Ureter (tissue), 1 donor: ENCODE measurements around the gene PLEKHG4B. TPM values are rescaled to one million over a fixed set of nuclear protein-coding genes. Genes with fewer than 3 reads are reported as not detected.
"Not testable (repeated sequence)": the region's sequence is repeated elsewhere in the genome, so short reads cannot be mapped to it uniquely, and the experiment has no call there.

ENCODE experiments used
- DNase-seq: peaks from one replicate; pipeline ENCODE4 v3.0.0-alpha.2; 2020; ENCODE audit warnings: low spot score
- total RNA-seq: library from RNA; stranded (reverse); gene quantifications from one replicate; pipeline ENCODE4 v1.2.4, GENCODE V29; 2023
- donor health status: DM: yes; HTN: yes; CAD: no.

PLEKHG4B gene
- 9.5 TPM for total RNA-seq

- DNase-seq, result peak; percentile 41
These were observed at the start of gene PLEKHG4B for GRCh38 chr5:91556-92263. Gene PLEKHG4B (plus strand): TSS chr5:92168. CDS start chr5:92232, 64 bp downstream.

GRCh38 chr5:42250-42649, 49.7 kb upstream of the PLEKHG4B start:
- DNase-seq, result no peak

GRCh38 chr5:48192-48591, 43.8 kb upstream of the PLEKHG4B start:
- no peak for DNase-seq

- not testable (repeated sequence) for DNase-seq
These were observed 42.4 kb upstream of the PLEKHG4B start for GRCh38 chr5:49530-49929.

- no peak for DNase-seq
These were observed 41.9 kb upstream of the PLEKHG4B start for GRCh38 chr5:49953-50544.

- DNase-seq, result no peak
These were observed 41.1 kb upstream of the PLEKHG4B start for GRCh38 chr5:50724-51499.

GRCh38 chr5:51500-51823, 40.5 kb upstream of the PLEKHG4B start:
- DNase-seq, result no peak

GRCh38 chr5:53381-54174, 38.4 kb upstream of the PLEKHG4B start:
- DNase-seq, result no peak

GRCh38 chr5:54175-54730, 37.7 kb upstream of the PLEKHG4B start:
- no peak for DNase-seq

GRCh38 chr5:54876-55569, 36.9 kb upstream of the PLEKHG4B start:
- no peak for DNase-seq

GRCh38 chr5:56561-57290, 35.2 kb upstream of the PLEKHG4B start:
- no peak for DNase-seq

GRCh38 chr5:60250-60649, 31.7 kb upstream of the PLEKHG4B start:
- DNase-seq, result not testable (repeated sequence)

GRCh38 chr5:70440-70839, 21.5 kb upstream of the PLEKHG4B start:
- no peak for DNase-seq

- not testable (repeated sequence) for DNase-seq
These were observed 19.4 kb upstream of the PLEKHG4B start for GRCh38 chr5:72316-73180.

GRCh38 chr5:73181-73447, 18.9 kb upstream of the PLEKHG4B start:
- not testable (repeated sequence) for DNase-seq

GRCh38 chr5:73768-74502, 18.0 kb upstream of the PLEKHG4B start:
- peak; percentile 30 for DNase-seq

GRCh38 chr5:74503-75109, 17.4 kb upstream of the PLEKHG4B start:
- DNase-seq, result peak; percentile 31
